DMS114 treated with DMSO at 0.1 percent for 48 hours (cell line): ENCODE results near the gene PARP9.

ENCODE experiments used
- DNase-seq: peaks from one replicate; lab custom pipeline; 2025; ENCODE audit not compliant: unreplicated experiment; lab: John Stamatoyannopoulos, UW

Gene PARP9

DNA sequence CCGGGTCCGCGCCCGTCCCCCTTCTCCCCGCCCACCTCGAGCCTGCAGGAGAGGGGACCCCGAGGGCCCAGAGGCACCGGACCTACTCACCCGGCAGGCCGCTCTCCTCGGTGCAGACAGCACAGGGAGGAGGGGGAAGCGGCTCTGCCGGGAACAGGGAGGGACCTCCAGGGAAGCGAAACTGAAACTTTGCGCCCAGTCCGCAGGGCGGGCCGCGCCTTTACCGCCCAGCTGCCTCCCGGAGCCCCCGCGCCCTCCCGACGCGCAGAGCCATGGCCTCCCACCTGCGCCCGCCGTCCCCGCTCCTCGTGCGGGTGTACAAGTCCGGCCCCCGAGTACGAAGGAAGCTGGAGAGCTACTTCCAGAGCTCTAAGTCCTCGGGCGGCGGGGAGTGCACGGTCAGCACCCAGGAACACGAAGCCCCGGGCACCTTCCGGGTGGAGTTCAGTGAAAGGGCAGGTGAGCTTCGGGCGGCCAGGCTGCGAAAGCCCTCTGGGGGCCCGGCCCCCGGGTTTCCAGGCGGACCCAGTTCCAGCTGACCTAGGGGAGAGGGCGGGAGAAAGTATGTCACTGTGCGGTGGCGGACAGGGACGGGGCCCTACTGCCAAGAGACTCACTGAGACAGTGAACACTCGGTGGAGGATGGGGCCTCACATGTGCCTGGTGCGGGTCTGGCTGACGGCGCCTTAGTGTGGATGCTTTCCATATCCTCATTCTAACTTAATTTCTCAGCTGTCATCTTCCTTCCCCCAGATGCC is at the start of gene PARP9, which contains the start of gene DTX3L:
PARP9 (minus strand) TSS at position 146 of the 758 bp plus-strand sequence. CDS start 4,680 bp downstream, outside the sequence.
DTX3L (plus strand) TSS at position 184 of the 758 bp plus-strand sequence; CDS start at position 273, 89 bp downstream.
- DNase-seq, result peak; percentile 38

DNA sequence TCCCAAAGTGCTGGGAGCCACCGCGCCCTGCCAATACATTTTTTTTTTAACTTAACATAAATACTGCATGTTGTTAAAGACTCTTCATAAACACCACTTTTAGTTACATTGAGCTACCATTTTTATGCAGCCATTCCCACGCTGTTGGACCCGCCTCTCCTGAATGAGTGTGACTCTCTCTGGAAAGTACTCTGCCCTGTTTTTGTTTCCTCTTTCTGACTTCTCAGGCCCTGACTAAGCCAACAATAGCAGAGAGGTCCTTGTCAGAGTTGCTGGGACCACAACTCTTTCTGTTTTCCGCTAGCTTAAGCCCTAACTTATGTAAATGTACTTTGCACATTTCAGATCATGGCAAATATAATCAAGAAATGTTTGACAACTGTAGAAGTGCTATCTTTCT is 48.6 kb upstream of the PARP9 start:
- DNase-seq, result no peak

DNA sequence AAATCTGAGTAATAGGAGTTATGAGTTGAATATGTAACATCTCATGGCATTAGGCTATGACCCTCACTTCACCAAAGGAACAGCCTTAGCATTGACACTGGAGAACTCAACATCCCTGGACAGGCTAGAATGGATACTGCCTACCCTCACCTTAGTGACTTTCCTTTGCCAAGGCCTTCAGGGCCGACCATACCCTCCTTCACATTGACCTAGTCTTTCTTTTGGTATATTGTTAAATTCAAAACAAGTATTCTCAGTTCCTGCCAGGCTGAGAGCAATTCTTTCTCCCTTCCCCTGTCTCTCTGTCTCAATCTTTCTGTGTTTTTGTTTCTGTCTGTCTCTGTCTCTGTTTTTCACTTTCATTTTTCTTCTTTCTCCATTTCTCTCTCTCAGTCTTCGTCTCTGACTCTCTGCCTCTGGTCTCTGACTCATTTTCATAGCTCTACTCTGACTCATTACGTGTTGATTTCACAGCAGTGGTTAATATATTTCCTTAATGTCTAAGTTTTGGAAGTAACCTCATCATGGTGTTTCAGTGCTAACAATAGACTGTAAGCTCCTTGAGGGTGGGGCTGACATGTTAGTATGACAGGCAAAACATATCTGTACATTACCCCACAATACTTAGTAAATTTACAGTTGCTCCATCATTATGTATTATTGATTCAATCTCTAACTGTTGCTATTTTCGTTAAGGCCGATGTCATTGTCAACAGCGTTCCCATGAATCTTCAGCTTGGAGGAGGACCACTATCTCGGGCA is 45.9 kb upstream of the PARP9 start:
- DNase-seq, result no peak

DNA sequence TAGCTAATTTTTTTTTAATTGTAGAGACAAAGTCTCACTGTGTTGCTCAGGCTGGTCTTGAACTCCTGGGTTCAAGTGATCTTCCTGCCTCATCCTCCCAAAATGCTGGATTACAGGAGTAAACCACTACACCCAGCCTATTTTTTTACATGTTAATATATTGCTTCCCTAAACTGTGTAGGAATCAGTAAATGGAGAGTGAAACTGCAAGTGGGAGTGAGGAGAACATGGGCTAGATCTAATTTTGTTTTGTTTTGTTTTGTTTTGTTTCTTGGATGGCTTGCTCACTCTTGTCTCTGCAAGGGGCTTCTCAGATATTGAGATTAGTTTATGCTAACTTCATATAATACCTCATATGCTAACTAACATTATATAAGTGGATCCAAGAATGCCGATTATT is 44.8 kb upstream of the PARP9 start:
- no peak for DNase-seq

DNA sequence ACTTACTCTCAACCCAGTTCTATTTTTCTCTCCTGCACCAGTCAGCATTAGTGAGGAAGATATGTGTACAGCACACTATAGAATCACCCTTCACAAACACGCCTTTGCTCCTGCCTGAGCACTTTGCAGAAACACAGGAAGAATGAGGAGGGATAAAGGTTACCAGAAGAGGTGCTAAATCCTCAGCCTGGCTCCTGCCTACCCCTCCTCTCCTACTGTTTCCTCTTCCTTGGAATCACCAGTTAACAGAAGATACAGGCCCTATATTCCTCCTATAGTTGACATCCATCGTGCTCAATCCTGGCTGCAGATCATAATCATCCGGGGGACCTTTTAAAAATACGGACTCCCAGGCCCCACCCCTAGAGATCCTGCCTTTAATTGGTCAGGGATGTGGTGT is 42.2 kb upstream of the PARP9 start:
- DNase-seq, result no peak

DNA sequence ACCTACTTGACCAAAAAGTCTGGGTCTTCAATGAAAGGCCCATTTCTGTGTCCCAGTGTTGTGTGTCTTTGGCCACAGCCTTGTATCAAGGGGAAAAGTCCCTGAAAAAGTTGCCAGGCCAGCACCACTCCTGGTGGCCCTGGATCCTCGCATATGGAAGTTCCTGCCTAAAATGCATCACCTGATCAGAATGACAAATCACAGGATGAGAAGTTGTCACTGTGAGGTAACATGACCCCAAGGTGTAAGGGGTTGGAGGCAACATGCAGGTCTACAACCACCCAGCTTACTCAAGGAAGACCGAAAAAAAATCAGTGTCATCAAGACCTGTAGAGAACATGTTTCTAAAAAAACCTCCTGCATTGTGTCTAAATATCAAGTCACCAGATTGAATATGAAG is 39.0 kb upstream of the PARP9 start:
- no peak for DNase-seq

DNA sequence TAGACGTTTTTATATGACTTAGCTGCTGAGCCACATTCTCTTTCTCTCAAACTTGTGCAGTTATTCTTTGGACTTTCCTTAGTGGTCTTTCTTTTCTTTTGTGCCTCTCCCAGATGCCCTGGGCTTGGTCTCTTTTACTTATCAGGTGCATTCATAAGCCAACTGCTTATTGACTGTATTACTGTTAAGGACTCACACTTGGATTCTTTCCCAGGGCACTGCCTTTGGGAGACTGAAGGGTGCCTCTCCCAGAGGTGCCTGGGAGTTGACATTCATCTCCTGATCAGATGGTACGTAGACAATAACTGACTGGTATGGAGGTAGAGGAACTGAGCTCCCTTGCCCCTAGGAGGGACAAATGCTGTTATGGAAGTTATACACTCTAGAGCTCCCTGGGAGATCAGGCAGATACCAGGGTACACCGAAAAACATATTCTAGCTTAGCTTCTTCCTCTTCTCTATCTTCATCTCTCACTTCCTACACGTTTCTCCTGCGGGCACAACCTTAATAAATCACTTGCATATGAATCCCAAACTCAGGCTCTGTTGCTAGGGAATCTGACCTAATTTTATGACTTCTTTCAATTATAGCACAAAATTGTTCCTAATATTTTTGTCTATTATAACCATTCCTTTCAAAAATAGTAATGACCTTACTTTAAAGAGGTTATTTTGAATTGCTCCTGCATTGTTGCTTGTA is 38.1 kb upstream of the PARP9 start:
- DNase-seq, result no peak

DNA sequence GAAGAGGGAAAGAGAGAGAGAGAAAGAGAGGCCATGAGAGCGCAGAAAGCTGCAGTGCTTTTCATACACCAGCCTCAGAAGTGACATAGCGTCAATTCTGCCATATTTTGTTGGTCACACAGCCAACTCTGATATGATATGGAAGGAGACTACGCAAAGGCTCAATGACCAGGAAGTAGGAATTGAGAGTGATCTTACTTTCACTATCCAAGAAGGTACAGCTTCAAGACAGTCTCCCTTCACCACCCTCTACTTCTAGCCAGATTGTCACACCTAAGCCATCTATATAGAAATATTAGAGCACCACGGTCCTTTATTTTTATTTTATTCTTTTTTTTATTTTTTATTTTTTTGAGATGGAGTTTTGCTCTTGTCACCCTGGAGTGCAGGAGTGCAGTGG is 34.5 kb upstream of the PARP9 start:
- no peak for DNase-seq

DNA sequence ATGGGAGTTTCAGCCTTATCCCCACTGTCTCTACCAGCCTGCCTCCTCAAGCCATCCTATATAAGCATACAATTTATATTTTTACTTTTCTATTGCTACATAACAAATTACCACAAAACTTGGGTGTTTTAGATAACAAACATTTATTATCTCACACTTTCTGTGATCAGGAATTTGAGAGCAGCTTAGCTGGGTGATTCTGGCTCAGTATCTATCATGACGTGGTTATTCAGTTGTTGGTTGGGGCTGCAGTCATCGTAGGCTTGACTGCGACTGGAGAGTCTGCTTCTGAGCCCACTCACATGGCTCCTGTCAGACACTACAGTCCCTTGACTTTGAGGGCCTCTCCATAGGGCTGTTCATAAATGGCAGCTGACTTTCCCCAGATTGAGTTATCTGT is 34.1 kb upstream of the PARP9 start:
- DNase-seq, result no peak

DNA sequence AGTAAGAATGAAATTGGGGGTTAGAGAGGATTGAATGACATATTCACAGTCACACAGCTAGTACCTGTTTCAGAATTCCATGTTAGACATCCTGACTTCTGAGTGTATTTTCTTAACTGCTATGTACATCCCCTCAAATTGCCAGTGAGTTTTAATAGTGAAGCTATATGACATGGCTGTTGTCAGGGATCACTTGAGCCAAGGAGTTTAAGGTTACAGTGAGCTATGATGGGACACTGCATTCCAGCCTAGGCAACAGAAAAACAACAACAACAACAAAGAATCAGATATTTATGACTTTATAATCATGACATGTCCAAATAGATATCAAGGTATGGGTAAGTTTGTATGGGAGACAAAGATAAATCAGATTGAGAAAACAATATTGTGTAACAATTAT is 29.9 kb upstream of the PARP9 start:
- DNase-seq, result no peak

DNA sequence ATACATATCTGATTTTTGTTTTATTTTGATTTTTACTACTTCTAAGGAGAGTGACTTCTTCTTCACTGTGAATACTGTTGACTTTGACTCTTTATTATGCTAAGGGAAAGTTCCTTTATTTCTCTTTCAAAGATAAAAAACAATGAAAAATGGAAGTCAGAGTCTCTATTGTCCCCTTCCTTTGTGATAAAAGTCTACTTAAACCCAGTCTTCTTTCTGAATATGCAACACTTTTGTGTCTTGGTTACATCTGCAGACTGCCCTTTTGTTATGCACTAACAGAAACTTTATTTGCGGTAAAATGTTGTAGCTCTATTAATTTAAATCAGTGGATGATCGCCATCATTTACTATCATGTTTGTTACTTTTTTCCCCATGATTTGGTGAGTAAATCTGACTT is 26.5 kb upstream of the PARP9 start:
- DNase-seq, result no peak

DNA sequence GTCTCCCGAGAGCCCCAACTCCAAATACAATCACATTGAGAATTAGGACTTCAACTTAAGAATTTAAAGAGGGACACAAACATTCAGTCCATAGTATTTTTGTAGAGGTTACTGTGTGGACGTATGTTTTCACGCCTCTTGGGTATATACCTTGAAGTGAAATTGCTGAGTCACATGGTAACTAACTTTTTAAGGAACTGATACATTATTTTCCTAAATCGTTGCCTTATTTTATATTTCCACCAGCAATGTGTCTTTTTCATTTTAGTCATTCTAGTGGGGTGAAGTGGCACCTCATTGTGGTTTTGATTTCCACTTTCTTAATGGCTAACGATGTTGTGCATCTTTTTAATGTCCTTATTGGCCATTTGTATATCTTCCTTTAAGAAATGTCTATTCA is 25.2 kb upstream of the PARP9 start:
- DNase-seq, result no peak

DNA sequence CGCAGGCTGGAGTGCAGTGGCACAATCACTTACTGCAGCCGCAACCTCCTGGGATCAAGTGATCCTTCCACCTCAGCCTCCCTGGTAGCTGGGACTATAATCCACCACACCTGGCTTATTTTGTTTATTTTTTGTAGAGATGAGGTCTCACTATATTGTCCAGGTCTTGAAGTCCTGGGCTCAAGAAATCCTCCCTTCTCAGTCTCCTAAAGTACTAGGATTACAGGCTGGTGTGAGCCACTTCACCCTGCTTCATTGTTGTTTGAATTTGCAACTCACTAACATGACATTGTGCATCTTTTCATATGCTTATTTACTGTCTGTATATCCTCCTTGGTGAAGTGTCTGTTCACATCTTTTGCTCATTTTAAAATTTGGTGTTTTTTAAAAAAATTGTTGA is 23.5 kb upstream of the PARP9 start:
- DNase-seq, result no peak

DNA sequence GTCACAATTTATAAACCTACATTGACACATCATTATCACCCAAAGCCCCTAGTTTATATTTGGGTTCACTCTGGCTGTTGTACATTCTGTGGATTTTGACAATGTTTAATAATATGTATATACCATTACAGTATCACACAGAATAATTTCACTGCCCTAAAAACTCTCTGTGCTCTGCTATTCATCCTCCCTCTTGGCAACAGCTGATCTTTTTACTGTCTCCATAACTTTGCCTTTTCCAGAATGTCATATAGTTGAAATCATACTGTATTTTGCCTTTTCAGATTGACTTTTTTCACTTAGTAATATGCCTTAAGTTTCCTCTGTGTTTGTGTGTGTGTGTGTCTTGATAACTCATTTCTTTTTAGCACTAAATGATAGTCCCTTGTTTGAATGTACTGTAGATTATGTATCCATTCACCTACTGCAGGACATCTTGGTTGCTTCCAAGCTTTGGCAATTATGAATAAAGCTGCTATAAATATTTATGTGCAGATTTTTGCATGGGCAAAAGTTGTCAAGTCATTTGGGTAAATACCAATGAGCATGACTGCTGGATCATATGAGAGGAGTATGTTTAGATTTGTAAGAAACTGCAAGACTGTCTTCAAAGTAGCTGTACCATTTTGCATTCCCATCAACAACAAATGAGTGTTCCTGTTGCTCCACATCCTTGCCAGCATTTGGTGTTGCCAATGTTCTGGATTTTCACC is 22.8 kb upstream of the PARP9 start:
- DNase-seq, result no peak

DNA sequence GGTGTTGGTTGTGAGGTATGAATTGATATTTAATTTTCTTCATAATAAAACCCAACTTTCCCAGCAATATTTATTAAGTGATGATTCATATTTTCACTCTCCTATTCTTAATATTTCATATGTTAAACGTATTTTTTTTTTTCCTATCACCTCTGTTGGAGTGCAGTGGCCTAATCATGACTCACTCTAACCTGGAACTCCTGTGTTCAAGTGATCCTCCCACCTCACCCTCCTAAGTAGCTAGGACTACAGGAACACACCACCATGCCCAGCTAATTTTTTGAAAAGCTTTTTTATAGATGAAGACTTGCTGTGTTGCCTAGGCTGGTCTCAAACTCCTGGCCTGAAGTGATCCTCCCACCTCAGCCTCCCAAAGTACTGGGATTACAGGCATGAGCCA is 22.0 kb upstream of the PARP9 start:
- no peak for DNase-seq

DNA sequence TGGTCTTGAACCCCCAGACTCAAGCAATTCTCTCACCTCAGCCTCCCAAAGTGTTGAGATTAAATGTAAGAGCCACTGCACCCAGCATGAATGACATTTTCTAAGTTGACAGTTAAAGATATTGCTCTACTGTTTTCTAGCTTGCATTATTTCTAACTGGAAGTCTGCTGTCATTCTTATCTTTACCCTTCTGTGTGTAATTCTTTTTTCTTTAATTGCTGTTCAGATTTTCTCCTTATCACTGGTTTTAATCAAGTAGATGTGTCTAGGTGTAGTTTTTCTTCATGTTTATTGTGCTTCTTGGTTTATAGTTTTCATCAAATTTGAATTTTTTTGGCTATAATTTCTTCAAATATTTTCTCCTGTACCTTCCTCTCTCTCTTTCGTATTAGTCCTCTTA is 18.3 kb upstream of the PARP9 start:
- no peak for DNase-seq

DNA sequence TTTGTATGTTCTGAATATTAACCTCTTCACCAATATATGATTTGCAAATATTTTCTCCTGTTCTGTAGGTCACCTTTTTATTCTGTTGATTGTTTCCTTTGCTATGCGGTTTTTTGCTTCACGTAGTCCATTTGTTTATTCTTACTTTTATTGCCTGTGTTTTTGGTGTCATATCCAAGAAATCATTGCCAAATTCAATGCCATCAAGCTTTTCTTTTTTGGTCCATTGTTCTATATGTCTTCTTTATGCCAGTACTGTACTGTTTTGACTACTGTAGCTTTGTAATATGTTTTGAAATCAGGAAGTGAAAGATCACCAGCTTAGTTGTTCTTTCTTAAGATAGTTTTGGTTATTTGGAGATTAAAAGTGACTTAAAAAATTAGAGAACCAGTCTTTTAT is 17.5 kb upstream of the PARP9 start:
- DNase-seq, result no peak

DNA sequence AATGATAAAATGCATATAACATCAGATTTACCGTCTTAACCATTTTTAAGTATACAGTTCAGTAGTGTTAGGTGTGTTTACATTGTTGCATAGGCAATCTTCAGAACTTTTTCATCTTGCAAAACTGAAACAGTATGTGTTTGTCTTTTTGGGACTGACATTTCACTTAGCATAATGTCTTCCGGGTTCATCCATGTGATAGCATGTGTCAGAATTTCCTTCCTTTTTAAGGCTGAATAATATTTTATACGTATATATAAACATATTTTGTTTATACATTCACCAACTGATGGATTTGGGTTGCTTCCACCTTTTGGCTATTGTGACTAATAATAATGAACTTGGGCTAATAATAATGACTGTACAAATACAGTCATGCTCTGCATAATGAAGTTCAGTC is 16.4 kb upstream of the PARP9 start:
- no peak for DNase-seq

DNA sequence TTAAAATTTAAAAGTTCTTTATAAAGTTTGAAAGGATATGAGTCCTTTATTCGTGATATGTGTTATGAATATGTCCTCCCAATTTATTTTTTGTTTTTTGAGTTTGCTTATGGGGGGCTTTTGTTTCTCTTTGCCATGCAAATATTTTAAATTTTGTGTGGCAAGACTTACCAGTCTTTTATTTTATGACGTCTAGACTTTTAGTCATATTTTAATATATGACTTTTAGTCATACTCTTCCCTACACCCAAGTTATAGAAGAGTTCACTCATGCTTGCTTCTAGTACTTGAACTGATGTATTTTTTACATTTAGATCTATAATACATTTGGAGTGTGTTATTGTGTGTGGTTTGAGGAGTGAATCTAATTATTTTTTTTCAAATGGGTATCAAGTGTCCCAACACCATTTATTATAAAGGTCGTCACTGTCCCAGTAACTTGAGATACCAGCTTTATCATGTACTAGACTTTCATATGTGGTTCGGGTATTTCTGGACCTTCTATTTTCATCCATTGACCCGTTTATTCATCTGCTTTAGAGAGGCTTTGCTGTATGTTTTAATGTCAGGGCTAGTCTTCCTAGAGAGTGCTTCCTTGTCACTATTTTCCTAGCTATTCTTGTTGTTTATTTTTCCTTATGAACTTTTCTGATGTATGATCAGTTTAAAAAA is 14.1 kb upstream of the PARP9 start:
- no peak for DNase-seq

DNA sequence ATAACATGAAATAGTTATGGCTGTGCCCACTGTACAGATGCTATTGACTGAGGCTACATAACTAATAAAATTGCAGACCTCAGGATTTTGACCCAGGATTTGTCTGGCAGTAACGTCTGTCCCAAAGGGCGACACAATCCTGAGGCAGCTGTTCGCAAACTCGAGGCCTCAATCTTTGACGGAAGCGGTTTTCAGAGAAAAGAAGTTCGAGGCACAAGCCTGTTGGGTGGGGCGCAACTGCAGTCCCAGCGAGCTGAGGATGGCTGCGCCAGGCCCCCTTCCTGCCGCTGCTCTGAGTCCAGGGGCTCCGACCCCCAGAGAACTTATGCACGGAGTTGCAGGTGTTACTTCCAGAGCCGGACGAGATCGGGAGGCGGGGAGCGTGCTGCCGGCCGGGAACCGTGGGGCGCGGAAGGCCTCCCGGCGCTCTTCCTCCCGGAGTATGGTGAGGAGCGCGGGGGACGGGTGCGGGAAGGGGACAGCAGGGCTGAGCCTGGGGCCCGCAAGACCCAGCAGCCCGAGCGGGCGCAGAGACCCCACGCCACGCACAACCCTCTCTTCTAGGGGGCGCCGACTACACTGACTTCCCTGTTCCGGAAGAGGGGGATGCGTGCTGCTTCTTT is 13.4 kb upstream of the PARP9 start, which contains the start of gene PARP15:
PARP15 (plus strand) TSS at position 242 of the 623 bp plus-strand sequence; CDS start at position 260, 18 bp downstream.
- no peak for DNase-seq
